HG03066 (cell line): Measurements from ENCODE around the gene RPS15.
"Not testable (repeated sequence)": the region's sequence is repeated elsewhere in the genome, so short reads cannot be mapped to it uniquely, and the experiment has no call there.

Experiments
- ATAC-seq: cut with Tn5 transposase; IDR thresholded peaks from one replicate; pipeline ENCODE4 v1.9.1; 2021; ENCODE audit warnings: low read depth; ENCODE audit not compliant: unreplicated experiment

Gene RPS15

DNA sequence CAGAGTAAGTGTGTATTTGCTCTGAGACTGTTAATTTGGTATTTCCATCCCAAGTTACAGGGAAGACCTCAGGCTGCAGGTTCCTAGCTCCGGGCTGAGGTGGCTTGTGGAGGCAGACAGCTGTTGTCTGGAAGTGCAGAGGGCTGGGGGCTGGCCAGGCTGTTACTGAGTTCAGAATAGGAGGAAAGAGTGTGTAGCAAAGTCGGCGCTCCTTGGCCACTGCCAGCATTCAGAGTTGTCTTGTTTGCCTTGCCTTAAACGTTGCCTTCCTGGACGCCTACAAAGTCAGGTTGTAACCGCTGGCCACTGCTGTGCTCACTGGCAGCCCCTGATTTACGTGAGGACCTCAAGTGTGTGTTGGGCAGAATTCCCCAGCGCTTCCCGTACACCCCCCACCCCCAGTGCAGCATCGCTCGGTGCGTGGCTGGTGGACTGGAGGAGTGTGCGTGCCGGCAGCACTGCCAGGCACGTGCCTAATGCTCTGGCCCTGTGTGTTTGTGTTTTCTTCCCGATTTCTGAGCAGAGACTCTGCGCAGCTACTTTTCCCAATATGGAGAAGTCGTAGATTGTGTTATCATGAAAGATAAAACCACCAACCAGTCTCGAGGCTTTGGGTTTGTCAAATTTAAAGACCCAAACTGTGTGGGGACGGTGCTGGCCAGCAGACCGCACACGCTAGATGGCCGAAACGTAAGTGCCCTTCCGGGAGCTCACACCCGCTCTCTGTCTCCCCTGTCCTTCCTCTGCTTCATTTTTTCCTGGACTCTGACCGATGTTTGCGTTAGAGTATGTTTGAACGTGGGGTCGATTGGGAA is 20.3 kb upstream of the RPS15 start:
- ATAC-seq = no peak

DNA sequence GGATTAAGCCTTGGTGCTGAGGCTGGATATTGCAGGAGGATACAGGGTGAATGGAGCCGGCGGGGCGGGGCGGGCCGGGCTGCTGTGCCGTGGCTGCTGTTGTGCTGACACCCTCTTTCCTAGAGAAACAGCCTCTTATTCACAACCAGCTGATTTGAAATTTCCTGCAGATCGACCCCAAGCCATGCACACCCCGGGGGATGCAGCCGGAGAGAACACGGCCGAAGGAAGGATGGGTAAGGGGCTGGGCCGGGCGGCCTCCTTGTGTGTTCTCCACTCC is 19.8 kb upstream of the RPS15 start:
- ATAC-seq = no peak

DNA sequence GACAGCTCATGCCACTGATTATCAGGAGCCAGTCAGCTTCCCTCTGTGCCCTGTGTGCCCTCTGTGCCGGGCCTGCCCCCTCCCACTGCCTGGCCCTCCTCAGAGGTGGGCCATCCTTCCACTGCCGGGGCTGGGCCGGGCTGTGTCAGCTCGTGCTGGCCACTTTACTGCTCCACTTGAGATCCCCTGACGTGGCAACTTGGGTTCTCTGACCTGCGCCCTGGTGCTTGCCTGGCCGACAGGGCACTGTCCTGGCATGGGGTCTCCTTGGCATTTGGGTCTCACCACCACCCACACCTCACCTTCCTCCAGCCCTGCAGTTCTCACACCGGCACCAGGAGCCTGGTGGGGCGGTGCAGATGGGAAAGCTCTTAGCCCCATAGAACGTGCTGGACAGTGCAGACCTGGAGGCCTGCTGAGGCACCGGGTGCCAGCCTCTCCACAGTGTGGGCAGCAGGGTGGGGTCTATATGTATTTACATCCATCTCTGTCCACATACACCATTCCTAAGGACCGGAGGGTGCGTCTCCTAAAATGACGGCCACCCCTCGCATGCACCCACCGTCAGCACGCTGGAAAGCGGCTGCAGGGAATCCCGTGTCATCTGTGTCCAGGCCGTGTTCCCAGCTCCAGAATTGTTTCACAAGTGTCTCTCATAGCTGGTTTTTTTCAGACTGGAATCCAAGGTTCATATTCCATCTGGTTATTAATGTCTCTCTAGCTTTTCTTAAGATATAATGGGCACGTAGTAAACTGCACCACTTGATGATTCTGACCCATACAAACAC is 19.1 kb upstream of the RPS15 start:
- ATAC-seq = no peak

DNA sequence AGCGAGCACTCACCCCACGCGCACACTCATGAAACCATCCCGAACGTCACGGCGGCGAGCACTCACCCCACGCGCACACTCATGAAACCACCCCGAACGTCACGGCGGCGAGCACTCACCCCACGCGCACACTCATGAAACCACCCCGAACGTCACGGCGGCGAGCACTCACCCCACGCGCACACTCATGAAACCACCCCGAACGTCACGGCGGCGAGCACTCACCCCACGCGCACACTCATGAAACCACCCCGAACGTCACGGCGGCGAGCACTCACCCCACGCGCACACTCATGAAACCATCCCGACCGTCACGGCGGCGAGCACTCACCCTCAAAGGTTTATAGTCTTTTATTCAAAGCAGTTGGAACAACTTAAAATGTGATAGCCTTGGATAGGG is 18.1 kb upstream of the RPS15 start:
- ATAC-seq = not testable (repeated sequence)

DNA sequence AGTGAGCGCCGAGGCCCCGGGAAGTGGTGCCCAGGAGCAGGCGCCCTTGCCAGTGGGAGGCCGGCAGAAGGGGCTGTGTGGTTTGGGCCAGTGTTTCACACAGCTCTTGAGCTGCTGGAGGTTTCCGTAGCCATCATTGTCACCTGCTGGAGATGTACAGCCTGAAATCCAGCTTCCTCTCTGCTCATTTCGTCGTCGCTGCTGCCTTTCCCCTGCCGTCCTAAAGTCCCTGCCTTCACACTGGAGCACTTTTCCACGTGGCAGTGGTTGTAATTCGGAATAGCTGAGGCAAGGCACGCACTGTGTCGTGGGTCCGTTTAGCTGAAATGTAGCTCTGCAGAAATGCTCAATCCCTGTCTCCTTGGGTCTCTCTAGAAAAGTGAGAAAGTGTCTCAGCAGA is 17.6 kb upstream of the RPS15 start:
- ATAC-seq = no peak

DNA sequence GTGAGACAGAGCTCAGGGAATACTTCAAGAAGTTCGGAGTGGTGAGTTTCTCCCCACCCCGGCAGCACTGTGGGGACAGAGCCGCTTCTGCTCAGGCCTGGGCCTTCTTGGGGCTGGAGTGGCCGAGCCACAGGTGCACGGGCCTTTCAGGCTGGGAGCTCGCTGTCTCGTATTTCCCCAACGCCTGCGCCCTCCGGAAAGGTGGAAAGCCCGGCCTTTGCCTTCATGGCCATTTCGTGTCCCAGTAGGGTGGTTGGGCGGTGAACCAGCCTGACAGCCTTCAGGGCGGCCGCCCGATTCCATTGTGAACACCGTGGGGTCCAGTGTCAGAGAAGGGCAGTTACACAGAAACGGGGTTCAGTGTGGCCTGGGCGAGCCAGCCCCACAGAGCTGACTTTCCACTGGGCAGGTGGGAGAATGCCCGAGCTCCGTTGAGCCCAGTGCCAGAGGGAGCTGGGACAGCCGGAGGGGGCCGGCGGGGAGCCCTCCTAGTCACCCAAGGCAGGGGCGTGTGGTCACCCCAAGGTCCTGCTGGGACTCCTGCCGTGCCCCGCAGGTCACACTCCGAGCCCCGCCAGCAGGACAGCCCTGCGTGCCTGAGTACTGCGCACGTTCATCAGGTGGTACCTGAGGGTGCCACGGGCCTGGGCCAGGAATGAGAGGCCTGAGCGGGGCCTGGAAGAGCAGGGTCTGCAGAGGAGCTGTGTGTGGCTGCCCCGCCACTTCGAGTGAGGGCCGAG is 16.8 kb upstream of the RPS15 start:
- no peak for ATAC-seq

DNA sequence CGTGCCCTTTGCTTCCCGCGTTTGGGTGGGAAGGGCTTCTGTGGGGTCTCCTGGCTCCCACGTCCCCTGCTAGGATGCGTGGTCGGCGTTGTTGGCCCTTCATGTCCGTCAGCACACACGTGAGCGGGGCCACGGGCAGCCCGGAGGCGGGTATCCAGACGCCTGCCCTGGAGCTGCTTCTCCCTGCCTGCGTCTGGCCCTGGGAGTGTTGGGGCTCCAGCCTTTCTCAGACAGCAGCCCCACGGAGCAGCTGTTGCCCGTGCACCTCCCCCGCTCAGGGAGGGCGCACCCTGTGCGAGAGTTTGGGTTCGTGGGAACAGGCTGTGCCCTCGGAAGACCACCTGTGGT is 16.3 kb upstream of the RPS15 start:
- ATAC-seq = no peak

DNA sequence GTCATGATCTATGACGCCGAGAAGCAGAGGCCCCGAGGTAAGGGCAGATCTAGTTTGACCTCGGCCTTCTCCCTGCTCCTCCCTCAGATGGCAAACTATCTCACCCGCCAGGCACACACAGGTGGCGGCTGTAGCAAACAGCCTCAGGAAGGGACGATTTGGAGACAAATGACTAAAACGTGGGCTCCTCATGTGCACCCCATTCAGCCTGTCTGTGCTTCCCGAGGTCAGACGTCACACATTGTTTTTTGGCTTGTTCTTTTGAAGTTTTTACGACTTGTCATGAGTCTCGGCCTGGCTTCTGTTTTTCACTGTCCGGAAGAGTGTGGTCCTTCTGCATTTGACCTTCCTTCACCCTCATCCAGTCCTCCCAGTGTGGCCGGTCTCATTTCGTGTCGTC is 15.8 kb upstream of the RPS15 start:
- no peak for ATAC-seq

DNA sequence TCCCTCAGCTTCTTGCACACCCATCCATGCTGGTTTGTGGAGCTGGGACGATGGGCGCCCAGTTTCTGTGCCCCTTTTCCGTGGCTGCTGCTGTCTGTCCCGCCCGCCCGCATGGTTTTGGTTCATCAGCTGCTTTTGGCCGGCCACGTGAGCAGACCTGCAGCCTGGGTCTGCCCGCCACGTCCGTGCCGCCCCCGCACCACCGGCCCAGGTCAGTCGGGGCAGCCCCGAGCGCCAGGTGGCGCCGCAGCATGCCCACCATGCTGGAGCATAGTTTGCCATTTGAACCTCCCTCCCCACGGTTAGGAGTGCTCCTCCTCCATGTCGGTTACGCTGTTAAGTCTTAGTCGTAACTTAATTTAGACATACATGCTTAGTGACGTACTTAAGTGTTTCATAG is 15.3 kb upstream of the RPS15 start:
- ATAC-seq = no peak

DNA sequence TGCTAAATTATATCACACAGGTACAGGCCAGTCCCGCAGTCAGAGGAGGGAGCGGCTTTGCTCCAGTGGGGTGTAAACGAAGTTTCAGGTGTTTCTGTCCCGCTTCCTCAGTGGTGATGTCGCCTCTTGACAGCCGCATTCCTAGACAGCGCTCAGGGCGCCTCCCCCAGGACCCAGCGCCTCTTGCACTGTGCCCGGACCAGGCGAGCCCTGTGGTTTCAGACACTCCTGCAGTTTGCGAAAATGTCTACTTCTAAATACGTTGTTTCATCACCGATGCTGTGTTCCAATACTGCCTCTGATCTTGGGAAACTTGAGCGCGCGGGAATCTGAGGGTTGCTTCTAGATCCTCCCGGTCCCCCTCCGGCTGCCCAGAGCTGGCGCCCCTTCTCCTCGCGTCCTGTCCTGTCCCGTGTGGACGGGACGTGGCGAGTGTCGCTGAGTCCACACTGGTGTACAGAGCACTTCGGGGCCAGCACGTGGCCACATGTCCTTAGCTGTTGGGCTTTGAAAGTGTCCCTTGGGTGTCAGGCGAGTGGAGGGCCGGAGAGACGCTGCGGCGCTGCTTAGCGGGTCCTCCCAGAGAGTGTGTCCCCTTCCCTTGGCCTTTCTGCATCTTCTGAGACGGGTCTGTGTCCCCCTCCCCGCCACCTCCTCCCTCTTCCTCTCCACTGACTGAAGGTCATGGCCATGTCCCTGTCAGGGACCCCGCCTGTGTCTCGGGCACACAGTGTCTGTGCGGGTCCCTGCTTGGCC is 14.6 kb upstream of the RPS15 start:
- ATAC-seq = no peak

DNA sequence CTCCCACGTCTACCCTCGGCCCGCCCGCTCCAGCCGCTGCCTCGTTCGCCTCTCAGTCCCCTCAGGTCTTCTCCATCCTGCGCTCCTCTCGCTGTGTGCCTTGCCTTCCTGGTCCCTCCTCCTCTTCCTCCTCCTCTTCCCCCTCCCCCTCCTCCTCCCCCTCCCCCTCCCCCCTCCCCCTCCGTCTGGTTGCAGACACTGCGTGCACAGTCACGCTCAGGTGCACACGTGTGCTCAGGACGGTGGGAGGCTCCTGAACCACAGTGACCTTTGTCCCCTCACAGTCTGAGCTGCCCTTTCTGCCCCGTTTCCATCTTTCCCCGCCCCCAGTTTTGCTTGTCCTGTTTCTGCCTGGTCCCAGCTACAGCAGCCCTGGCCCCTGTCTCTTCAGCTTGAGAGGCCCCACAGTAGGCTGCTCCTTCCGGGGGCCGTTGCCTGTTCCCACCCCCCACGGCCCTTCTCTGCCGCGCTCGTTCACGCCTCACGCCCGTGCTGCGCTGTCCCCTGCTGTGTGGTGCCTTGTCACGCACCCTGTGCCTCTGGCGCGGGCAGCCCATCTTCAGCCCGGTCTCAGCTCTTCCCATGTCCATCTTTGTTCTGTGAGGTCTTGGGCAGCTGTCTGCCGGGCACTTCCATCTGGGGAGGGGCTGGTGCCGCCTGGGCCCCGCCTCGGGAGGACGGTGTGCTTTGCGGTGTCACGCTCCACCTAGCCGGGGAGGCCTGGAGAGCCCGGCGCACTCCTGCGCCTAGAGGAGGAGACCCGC is 13.8 kb upstream of the RPS15 start:
- no peak for ATAC-seq

DNA sequence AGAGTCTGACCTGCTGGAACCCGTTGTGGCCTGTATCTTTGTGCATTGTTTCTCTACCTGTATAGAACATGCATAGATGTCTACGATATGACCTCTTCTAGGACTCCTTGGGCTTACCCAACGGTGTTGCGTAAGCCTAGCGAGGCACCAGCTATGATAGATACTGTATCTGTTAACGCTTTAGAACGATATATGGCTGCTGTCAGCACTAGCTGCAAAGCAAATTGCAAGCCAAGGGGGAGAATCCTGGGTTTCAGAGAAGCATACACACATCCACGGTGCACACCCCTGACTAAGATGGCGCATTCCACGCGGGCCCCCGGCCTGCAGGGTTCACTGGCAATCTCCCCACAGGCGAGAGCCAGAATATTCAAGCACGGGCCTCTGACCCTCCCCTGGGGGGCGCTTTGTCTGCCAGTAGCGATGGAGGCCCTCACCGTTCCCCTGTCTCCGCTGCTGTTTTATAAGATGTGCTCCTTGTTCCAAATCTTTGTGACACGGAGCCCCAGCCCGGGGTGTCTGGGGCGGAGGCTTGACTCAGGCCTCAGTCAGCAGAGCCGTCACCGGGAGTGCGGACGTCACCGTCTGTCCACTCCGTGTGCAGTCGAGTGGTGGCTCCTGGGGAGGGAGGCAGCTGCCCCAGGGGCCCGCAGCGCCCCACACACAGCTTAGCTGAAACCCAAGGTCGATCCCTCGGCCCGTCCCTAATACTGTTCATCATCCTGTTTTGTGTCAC is 12.9 kb upstream of the RPS15 start:
- no peak for ATAC-seq

DNA sequence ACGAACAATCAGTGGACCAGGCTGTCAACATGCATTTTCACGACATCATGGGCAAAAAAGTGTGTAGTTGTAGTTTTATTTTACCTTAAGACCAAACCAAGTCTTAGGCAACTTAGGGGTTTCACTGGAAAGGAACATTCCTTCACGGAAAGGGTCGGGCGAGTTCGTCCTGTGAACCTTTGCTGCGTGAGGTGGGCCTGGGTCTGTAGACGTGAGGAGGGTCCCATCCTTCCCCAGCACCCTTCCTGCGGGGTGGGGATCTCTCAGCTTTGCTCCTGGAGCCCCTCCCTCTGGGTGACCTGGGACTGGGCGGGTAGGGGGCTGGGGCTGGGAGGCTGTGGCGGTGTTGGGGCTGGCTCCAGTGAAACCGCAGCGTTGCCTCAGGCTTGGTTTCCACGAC is 12.3 kb upstream of the RPS15 start:
- ATAC-seq = no peak

DNA sequence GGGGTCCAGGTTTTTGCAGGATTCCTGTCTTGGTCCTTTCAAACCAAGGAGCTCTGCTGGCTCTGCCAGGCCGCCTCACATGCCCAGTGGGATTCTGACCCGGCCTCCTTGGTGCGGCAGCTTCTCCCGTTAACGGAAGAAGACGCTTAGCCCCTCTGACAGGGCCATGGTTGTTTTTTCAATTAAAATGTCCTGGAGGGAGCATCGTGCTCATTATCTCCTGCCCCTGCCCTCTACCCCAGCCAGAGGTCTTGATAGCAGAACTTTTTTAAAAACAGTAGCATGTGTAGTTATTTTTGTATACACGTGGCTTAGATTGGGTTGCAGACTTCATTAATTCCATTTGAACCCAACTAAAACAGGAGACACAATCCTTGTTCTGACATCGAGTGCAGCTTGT is 11.5 kb upstream of the RPS15 start:
- no peak for ATAC-seq

DNA sequence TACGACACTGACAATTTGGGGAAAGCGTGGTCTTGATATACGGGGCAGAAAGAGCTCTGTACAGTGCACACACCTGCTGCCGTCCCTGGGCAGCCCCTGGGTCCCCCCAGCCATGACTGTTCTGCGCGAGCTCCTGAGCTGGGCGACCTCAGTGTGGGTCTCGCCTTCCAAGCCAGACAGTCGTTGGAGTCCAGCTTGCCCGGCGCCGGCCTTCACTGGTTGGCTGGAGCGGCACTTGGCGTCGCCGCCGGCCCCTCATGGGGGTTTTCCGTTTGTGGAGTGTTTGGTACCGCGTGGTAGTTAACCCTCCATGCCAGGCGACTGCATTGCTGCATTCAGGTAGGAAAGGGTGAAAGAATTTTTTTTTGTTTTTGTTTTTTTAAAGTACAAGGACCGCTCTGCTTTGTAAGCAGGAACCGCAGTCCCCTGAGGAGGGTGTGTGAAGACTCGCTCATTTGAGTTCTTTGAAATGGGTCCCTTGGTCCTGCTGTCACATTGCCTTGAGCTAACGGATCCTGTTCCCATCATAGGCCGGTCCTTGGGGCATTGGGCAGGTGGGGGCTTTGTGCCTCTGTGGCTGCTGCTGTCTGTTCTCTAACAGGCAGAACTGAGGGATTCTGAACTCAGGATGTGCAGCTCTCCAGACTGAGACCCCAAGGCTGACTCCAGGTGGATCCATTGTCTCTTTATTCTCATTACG is 10.8 kb upstream of the RPS15 start:
- ATAC-seq = no peak

DNA sequence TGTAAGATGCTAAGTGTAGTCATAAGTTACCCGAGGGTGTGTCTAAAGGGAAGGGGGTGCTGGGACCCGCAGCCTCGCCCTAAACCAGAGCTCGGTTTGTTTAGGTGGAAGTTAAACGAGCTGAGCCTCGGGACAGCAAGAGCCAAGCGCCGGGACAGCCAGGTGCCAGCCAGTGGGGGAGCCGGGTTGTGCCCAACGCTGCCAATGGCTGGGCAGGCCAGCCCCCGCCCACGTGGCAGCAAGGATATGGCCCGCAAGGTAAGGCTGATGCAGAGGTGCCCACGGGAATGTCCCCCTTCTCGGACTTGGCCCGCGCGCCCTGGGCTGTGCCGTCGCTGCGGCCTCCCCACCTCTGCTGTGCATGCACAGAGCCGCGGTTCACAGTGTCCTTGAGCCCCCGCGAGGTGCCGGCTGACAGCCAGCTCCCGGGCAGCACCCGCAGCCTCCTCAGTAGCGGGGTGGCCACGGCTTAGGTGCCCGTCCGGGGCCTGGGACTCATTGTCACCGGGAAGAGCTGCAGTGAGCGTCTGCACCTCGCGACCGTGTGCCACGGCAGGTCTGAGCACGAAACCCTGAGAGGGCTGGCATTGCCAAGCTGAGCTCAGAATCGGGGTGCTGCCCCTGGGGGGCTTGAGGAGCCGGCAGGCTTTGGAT is 9.3 kb upstream of the RPS15 start:
- ATAC-seq = no peak

DNA sequence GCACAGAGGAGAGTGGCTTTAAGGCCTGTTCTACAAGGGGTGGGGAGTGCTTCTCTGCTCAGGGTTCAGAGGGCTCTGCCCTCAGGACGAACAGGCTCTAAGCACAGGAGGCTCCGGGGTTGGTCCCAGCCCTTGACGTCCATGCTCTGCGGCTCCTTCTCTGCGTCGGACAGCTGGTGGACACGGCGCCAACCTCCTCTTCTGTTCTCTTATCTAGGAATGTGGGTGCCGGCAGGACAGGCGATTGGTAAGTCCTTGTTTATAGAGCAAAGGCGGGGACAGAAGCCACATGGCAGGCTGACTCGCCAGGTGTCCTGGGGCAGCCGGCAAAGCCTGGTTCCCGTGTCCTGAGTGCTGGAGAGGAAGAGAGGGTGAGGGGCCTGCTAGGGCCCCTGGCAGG is 8.4 kb upstream of the RPS15 start:
- no peak for ATAC-seq

DNA sequence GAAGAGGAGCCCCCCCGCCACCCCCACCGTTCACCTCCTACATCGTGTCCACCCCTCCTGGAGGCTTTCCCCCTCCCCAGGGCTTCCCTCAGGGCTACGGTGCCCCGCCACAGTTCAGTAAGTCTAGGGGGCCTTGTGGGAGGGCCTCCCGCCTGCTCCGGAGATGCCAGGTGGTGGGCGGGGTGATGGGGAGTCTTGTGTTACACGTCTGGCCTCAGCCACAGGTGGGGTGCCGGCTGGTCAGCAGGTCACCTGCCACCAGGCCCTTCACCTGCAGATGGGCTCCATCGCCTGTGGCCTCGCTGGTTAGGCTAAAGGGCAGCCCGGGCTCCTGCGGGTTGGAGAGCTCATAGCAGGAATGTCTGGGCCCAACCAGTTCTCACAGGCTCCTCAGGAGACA is 8.0 kb upstream of the RPS15 start:
- no peak for ATAC-seq
